PC-3 (cell line): ENCODE results near the gene NVL. TPM values are rescaled to one million over a fixed set of nuclear protein-coding genes. Genes with fewer than 3 reads are reported as not detected.

Experiments
- ATAC-seq: fragments of 200-7000 bp; cut with Tn5 transposase; 2 replicates; pipeline ENCODE4 v1.9.1; 2020; ENCODE audit warnings: mild to moderate bottlenecking, moderate library complexity
- BruUV-seq: library from RNA; stranded (reverse); fragments of 400-500 nt; replicated peaks from 2 replicates; lab custom pipeline; 2021; lab: Mats Ljungman, UMichigan
- CTCF ChIA-PET: fragments of 300-600 bp; sonication (Branson Sonifier 250); formaldehyde crosslinking; loops from one replicate; lab custom pipeline; 2022; ENCODE audit warnings: antibody characterized with exemption; lab: Charles Lee
- POLR2A ChIA-PET: fragments of 300-600 bp; sonication (Branson Sonifier 250); formaldehyde crosslinking; loops from one replicate; lab custom pipeline; 2022; ENCODE audit warnings: antibody characterized with exemption; ENCODE audit not compliant: unreplicated experiment; lab: Charles Lee
- DNase-seq: peaks from one replicate; pipeline ENCODE4 v3.0.0-alpha.2; 2015
- H2AFZ ChIP-seq: fragments of 300-600 bp; sonication (generic); 2 replicates; pipeline ENCODE4 v1.6.0; 2016; ENCODE audit warnings: antibody characterized with exemption, low read length
- H3F3A ChIP-seq: fragments of 300-600 bp; sonication (generic); one replicate; pipeline ENCODE4 v1.6.0; 2017; ENCODE audit warnings: antibody characterized with exemption, low read length, control low read depth, mild to moderate bottlenecking; ENCODE audit not compliant: unreplicated experiment
- H3K27ac ChIP-seq: fragments of 300-600 bp; sonication (generic); 2 replicates; pipeline ENCODE4 v1.5.1; 2016; ENCODE audit warnings: mild to moderate bottlenecking, low read length
- H3K27me3 ChIP-seq: fragments of 300-600 bp; sonication (generic); 2 replicates; pipeline ENCODE4 v1.6.1; 2016; ENCODE audit warnings: low read length, mixed read lengths
- H3K36me3 ChIP-seq: fragments of 300-600 bp; sonication (generic); 2 replicates; pipeline ENCODE4 v1.6.1; 2016; ENCODE audit warnings: low read depth, mixed run types, low read length, mixed read lengths
- H3K4me1 ChIP-seq: fragments of 300-600 bp; sonication (generic); 2 replicates; pipeline ENCODE4 v1.5.1; 2016; ENCODE audit warnings: low read length; ENCODE audit not compliant: insufficient read depth
- H3K4me2 ChIP-seq: fragments of 300-600 bp; sonication (generic); 2 replicates; pipeline ENCODE4 v1.6.0; 2016; ENCODE audit warnings: low read length
- H3K4me3 ChIP-seq: fragments of 300-600 bp; sonication (generic); 2 replicates; pipeline ENCODE4 v1.5.1; 2016; ENCODE audit warnings: mild to moderate bottlenecking, low read length, mixed read lengths
- H3K79me2 ChIP-seq: fragments of 300-600 bp; sonication (generic); 2 replicates; pipeline ENCODE4 v1.6.1; 2017; ENCODE audit warnings: low read length, mixed read lengths
- H3K9ac ChIP-seq: fragments of 300-600 bp; sonication (generic); 2 replicates; pipeline ENCODE4 v1.6.0; 2016; ENCODE audit warnings: mild to moderate bottlenecking, low read length
- H3K9me2 ChIP-seq: fragments of 300-600 bp; sonication (generic); replicated peaks from 2 replicates; pipeline ENCODE4 v1.6.1; 2016; ENCODE audit warnings: mixed run types, low read length, mixed read lengths
- H3K9me3 ChIP-seq: fragments of 300-600 bp; sonication (generic); 2 replicates; pipeline ENCODE4 v1.6.1; 2016; ENCODE audit warnings: low read length, mixed read lengths
- H4K20me1 ChIP-seq: fragments of 300-600 bp; sonication (generic); 2 replicates; pipeline ENCODE4 v1.6.1; 2016; ENCODE audit warnings: low read length, mixed read lengths
- CTCF ChIP-seq: fragments of 300-600 bp; sonication (generic); conservative IDR thresholded peaks from 2 replicates; pipeline ENCODE4 v1.5.1; 2017; ENCODE audit warnings: antibody characterized with exemption, low read depth, mild to moderate bottlenecking, low read length
- EZH2 ChIP-seq: fragments of 300-600 bp; sonication (generic); IDR thresholded peaks from one replicate; pipeline ENCODE4 v1.6.1; 2017; ENCODE audit warnings: antibody characterized with exemption, mild to moderate bottlenecking, low read length; ENCODE audit not compliant: unreplicated experiment
- EZH2phosphoT487 ChIP-seq: fragments of 300-600 bp; sonication (generic); IDR thresholded peaks from 2 replicates; pipeline ENCODE4 v1.6.1; 2018; ENCODE audit warnings: mild to moderate bottlenecking, antibody characterized with exemption, low read length, borderline replicate concordance
- intact Hi-C: fragments of 100-400 bp; cut with micrococcal nuclease; formaldehyde crosslinking; loops from 2 replicates; pipeline ENCODE4 v1.9.0; 2023
- total RNA-seq: library from RNA; depleted of rRNA; stranded (reverse); fragments of >200 nt; gene quantifications from 2 replicates; pipeline ENCODE4 v1.2.3, GENCODE V29; 2014

Gene NVL
- total RNA-seq, 1 experiment from 2014 or later = 37.1 TPM

GRCh38 chr1:224235813-224236493 lies 94.0 kb downstream of the NVL start:
- no TSS peak for BruUV-seq
- no peaks in the 10 kb centered on the region for H3K79me2 ChIP-seq
- ChIA-PET CTCF (no interaction called here), POLR2A (no interaction called here)
- H3K9ac ChIP-seq = no peak overlapping the region
- H3K4me1 ChIP-seq = no peaks in the 10 kb centered on the region
- DNase-seq = no peak
- no peak overlapping the region for H2AFZ ChIP-seq
- H3K9me2 ChIP-seq = no peaks in the 10 kb centered on the region
- no peaks in the 10 kb centered on the region for H3F3A ChIP-seq
- H3K9me3 ChIP-seq = no peaks in the 10 kb centered on the region
- no peak overlapping the region for H3K4me3 ChIP-seq
- H3K27ac ChIP-seq = no peak overlapping the region
- no peak for ATAC-seq
- H3K27me3 ChIP-seq = no peaks in the 10 kb centered on the region
- no peak overlapping the region for H3K4me2 ChIP-seq
- no peaks in the 10 kb centered on the region for H4K20me1 ChIP-seq
- H3K36me3 ChIP-seq = peaks cover 36% of the 10 kb centered on the region
- no peak for TF ChIP-seq EZH2phosphoT487
- intact Hi-C loops = no loop called here

- Histone ChIP-seq H3K79me2 (no peaks in the 10 kb centered on the region), H3K4me2 (no peak overlapping the region), H3K27ac (no peak overlapping the region), H3K9ac (no peak overlapping the region), H3K4me1 (no peaks in the 10 kb centered on the region), H3K4me3 (no peak overlapping the region), H3K9me3 (no peaks in the 10 kb centered on the region), H3K9me2 (no peaks in the 10 kb centered on the region), H2AFZ (no peak overlapping the region), H3K36me3 (peaks cover 38% of the 10 kb centered on the region), H3K27me3 (no peaks in the 10 kb centered on the region), H4K20me1 (no peaks in the 10 kb centered on the region), H3F3A (no peaks in the 10 kb centered on the region)
- intact Hi-C loops = no loop called here
- no peak for TF ChIP-seq CTCF
- TF ChIP-seq EZH2phosphoT487 = no peak
- no peak for TF ChIP-seq EZH2
- no peak for DNase-seq
- no peak for ATAC-seq
- ChIA-PET POLR2A (no interaction called here), CTCF (interaction anchor here (0.7 kb wide), 1 partner anchor 26 kb away, joined by 3 read pairs; no protein-coding TSS in a partner anchor)
- no TSS peak for BruUV-seq
These were observed 96.0 kb downstream of the NVL start for GRCh38 chr1:224234017-224234416.

GRCh38 chr1:224226849-224227502 lies 103.0 kb downstream of the NVL start:
- Histone ChIP-seq H4K20me1 (no peaks in the 10 kb centered on the region), H3K9ac (no peak overlapping the region), H3K4me3 (no peak overlapping the region), H3F3A (no peaks in the 10 kb centered on the region), H3K36me3 (peaks cover 27% of the 10 kb centered on the region), H3K4me1 (peaks cover 10% of the 10 kb centered on the region), H3K79me2 (no peaks in the 10 kb centered on the region), H3K27me3 (no peaks in the 10 kb centered on the region), H3K4me2 (no peak overlapping the region), H2AFZ (no peak overlapping the region), H3K27ac (no peak overlapping the region), H3K9me2 (no peaks in the 10 kb centered on the region), H3K9me3 (no peaks in the 10 kb centered on the region)
- TF ChIP-seq EZH2phosphoT487 (no peak), CTCF (no peak), EZH2 (no peak)
- DNase-seq (no peak), ATAC-seq (no peak)
- ChIA-PET POLR2A (no interaction called here), CTCF (no interaction called here)
- BruUV-seq = no TSS peak
- intact Hi-C loops = no loop called here
